Stimulated activated CD8-positive, alpha-beta memory T cell treated with anti-CD3 and anti-CD28 coated beads, Interleukin-15, amount 100 ng/mL, for 48 hours (primary cell): ENCODE data around the gene ZNF772.

Source experiments
- DNase-seq, 2 donors: peaks; one replicate each; pipeline ENCODE4 v3.0.0-alpha.2; 2020; ENCODE audit warnings: low read depth in 2 of 2

Gene ZNF772

GRCh38 chr19:57435062-57435978 is 42.0 kb downstream of the ZNF772 start, which contains the start of gene ZNF749:
ZNF749 (plus strand) TSS chr19:57435325; CDS start chr19:57435579, 254 bp downstream.
- peak; percentile 93 to 94 for DNase-seq

- DNase-seq, result no peak
Observed at GRCh38 chr19:57434386-57435061, 42.8 kb downstream of the ZNF772 start.

GRCh38 chr19:57421037-57421436 is 56.3 kb downstream of the ZNF772 start:
- no peak for DNase-seq

GRCh38 chr19:57419439-57419838 is 57.9 kb downstream of the ZNF772 start:
- no peak for DNase-seq
